ENCODE results near the gene LZTR1. TPM values are rescaled to one million over a fixed set of nuclear protein-coding genes. Genes with fewer than 3 reads are reported as not detected.

LZTR1 gene
- polyA plus RNA-seq, 2 of the 4 experiments (the other 2 are of a cell fraction): 14.1 to 23.5 TPM

GRCh38 chr22:20965888-20966855 is 15.9 kb upstream of the LZTR1 start:
- DNase-seq (ENCODE audit: low read depth in 1 of 2, low spot score in 1 of 2) (no peak), ATAC-seq (no peak), FAIRE-seq (no peak)
- CTCF ChIA-PET: interaction anchor here (1.4 kb wide), 1 partner anchor 15 kb away, joined by 3 read pairs; no protein-coding TSS in a partner anchor
- H3K9me3 ChIP-seq: no peaks in the 10 kb centered on the region
- H3K4me1 ChIP-seq: no peaks in the 10 kb centered on the region
- H3K4me2 ChIP-seq: no peak overlapping the region
- POLR2A ChIA-PET: no interaction called here
- TF ChIP-seq, protein P1, sequence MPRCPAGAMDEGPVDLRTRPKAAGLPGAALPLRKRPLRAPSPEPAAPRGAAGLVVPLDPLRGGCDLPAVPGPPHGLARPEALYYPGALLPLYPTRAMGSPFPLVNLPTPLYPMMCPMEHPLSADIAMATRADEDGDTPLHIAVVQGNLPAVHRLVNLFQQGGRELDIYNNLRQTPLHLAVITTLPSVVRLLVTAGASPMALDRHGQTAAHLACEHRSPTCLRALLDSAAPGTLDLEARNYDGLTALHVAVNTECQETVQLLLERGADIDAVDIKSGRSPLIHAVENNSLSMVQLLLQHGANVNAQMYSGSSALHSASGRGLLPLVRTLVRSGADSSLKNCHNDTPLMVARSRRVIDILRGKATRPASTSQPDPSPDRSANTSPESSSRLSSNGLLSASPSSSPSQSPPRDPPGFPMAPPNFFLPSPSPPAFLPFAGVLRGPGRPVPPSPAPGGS (IDR thresholded peaks at IDR 0.05): no peak
- TF ChIP-seq CTCF (IDR thresholded peaks at IDR 0.05) (no peak), NPAS2 (CRISPR knock-in tag; IDR thresholded peaks at IDR 0.05; ENCODE audit: borderline replicate concordance) (no peak), CBX8 (IDR thresholded peaks at IDR 0.05) (no peak), MAFK (IDR thresholded peaks at IDR 0.05; ENCODE audit: partially characterized antibody) (no peak), HOXB13 (CRISPR knock-in tag; IDR thresholded peaks at IDR 0.05; ENCODE audit: low read depth) (no peak), HMGXB4 (CRISPR knock-in tag; IDR thresholded peaks at IDR 0.05; ENCODE audit: borderline replicate concordance) (no peak), ZSCAN20 (CRISPR knock-in tag; IDR thresholded peaks at IDR 0.05) (no peak), ESRRA (IDR thresholded peaks at IDR 0.05; ENCODE audit: borderline replicate concordance, low read length) (no peak), NFE2L2 (conservative IDR thresholded peaks at IDR 0.05; ENCODE audit: low read length) (no peak), CBX2 (IDR thresholded peaks at IDR 0.05; ENCODE audit: borderline replicate concordance, low read depth) (no peak), JUNB (IDR thresholded peaks at IDR 0.05) (no peak), KDM1A (IDR thresholded peaks at IDR 0.05; ENCODE audit: low read depth) (no peak), FOXS1 (CRISPR knock-in tag; IDR thresholded peaks at IDR 0.05) (no peak), FOSL2 (IDR thresholded peaks at IDR 0.05) (no peak), FOSL2 (CRISPR knock-in tag; IDR thresholded peaks at IDR 0.05) (no peak), HES2 (IDR thresholded peaks at IDR 0.05) (no peak), CHD4 (IDR thresholded peaks at IDR 0.05; ENCODE audit: borderline replicate concordance) (no peak)
- no peak overlapping the region for H3K27ac ChIP-seq
- H3K4me3 ChIP-seq: no peak overlapping the region
- WGBS (ENCODE audit: missing lambda C conversion rate): 89% methylated on average over 10 of the region's 13 CpGs

DNA sequence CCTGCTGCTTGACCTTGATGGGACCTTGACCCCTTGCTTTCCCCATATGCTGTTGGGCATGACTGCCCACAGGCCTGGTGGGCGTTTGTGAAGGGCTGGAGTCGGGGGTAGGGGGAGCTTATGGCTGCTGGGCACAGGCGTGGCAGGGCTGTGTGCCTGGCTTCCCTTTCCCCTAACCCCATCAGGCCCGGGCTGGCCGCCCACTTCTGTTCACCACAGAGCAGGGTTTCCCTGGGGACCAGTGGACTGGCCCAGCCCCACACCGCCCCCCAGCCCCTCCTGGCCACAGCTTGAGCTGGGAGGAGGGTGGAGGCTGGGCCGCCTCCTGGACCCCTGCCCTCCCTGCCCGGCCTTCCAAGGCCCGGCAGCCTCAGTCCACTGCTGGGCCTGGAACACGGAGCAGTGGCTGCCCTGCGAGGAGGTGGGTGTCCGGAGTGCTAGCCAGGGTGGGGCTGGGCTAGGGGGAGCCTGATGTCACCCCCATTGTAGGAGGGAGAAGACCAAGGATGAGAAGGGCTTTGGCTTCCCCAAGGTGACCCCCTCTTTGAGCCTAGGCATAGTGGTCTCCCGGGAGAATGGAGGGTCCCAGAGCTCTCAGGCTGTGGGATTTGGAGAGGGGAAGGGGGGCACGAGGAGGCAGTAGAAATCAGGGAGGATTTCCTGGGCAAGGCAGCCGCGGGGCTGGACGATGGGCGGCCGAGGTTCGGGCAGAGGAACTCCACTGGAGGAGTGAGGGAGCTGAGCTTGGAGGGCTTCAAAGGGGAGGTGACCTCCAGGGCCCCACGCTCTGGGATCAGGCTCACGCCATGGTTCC is 15.0 kb upstream of the LZTR1 start, which contains the start of gene AIFM3:
TSS of gene AIFM3 (plus strand) at position 373 of the 814 bp plus-strand sequence. CDS start 690 bp downstream, outside the sequence.
- 72% methylated on average over 11 of the region's 22 CpGs for WGBS (ENCODE audit: missing lambda C conversion rate)
- TF ChIP-seq HOXB5 (CRISPR knock-in tag; IDR thresholded peaks at IDR 0.05) (no peak), HMGXB4 (CRISPR knock-in tag; IDR thresholded peaks at IDR 0.05; ENCODE audit: borderline replicate concordance) (no peak)
- FAIRE-seq (no peak), ATAC-seq (no peak), DNase-seq (ENCODE audit: low read depth in 1 of 2, low spot score in 1 of 2) (no peak)
- POLR2A ChIA-PET: no interaction called here
- H3K9me3 ChIP-seq: no peaks in the 10 kb centered on the region
- no peak within 1 kb of the TSS for H3K4me2 ChIP-seq
- H3K27ac ChIP-seq: no peak within 1 kb of the TSS
- CTCF ChIA-PET: interaction anchor here (0.5 to 1.8 kb wide), 4 partner anchors 8 to 48 kb away, joined by 3 to 6 read pairs (median 3); partner anchors contain the start of gene LZTR1
- H3K4me3 ChIP-seq: no peak within 1 kb of the TSS
- H3K4me1 ChIP-seq: no peaks in the 10 kb centered on the region

All from A549 (cell line).